A673 (cell line): ENCODE data around the gene PUDP. TPM values are rescaled to one million over a fixed set of nuclear protein-coding genes. Genes with fewer than 3 reads are reported as not detected.
"Not testable (repeated sequence)": the region's sequence is repeated elsewhere in the genome, so short reads cannot be mapped to it uniquely, and the experiment has no call there.

ENCODE experiments used
- BruUV-seq: library from RNA; stranded (reverse); fragments of 400-500 nt; replicated peaks from 2 replicates; lab custom pipeline; 2021; lab: Mats Ljungman, UMichigan
- CTCF ChIA-PET: fragments of 300-600 bp; sonication (Branson Sonifier 250); formaldehyde crosslinking; loops from one replicate; lab custom pipeline; 2022; ENCODE audit warnings: antibody characterized with exemption; lab: Charles Lee
- POLR2A ChIA-PET: fragments of 300-600 bp; sonication (Branson Sonifier 250); formaldehyde crosslinking; loops from one replicate; lab custom pipeline; 2022; ENCODE audit warnings: antibody characterized with exemption; ENCODE audit not compliant: low non-redundant PET; lab: Charles Lee
- DNase-seq: peaks from one replicate; pipeline ENCODE4 v3.0.0-alpha.2; 2015; ENCODE audit warnings: low spot score
- H3K27ac ChIP-seq: fragments of 200-600 bp; sonication (generic); 2 replicates; pipeline ENCODE4 v1.5.1; 2016; ENCODE audit warnings: mixed run types, low read depth, mild to moderate bottlenecking, mixed read lengths, antibody characterized with exemption, low read length; ENCODE audit not compliant: poor library complexity, severe bottlenecking
- H3K27me3 ChIP-seq: fragments of 200-600 bp; sonication (generic); replicated peaks from 2 replicates; pipeline ENCODE4 v1.6.1; 2017; ENCODE audit warnings: mixed run types, low read depth, mild to moderate bottlenecking, mixed read lengths, antibody characterized with exemption, low read length; ENCODE audit not compliant: insufficient read depth, poor library complexity
- H3K36me3 ChIP-seq: fragments of 200-600 bp; sonication (generic); 2 replicates; pipeline ENCODE4 v1.6.1; 2016; ENCODE audit warnings: mixed run types, mild to moderate bottlenecking, mixed read lengths, antibody characterized with exemption, low read length; ENCODE audit not compliant: insufficient read depth, poor library complexity, severe bottlenecking
- H3K4me1 ChIP-seq: fragments of 200-600 bp; sonication (generic); 2 replicates; pipeline ENCODE4 v1.6.1; 2017; ENCODE audit warnings: mixed run types, mild to moderate bottlenecking, mixed read lengths, antibody characterized with exemption, low read length; ENCODE audit not compliant: insufficient read depth, poor library complexity, severe bottlenecking
- H3K4me3 ChIP-seq: fragments of 200-600 bp; sonication (generic); 2 replicates; pipeline ENCODE4 v1.5.1; 2016; ENCODE audit warnings: low read depth, mixed run types, mild to moderate bottlenecking, mixed read lengths, low read length; ENCODE audit not compliant: poor library complexity, severe bottlenecking
- H3K9me3 ChIP-seq: fragments of 200-600 bp; sonication (generic); 2 replicates; pipeline ENCODE4 v1.6.1; 2016; ENCODE audit warnings: mixed run types, low read depth, mild to moderate bottlenecking, mixed read lengths, antibody characterized with exemption, low read length; ENCODE audit not compliant: poor library complexity, severe bottlenecking
- CTCF ChIP-seq: fragments of 300-800, 200-600 bp; sonication (generic); conservative IDR thresholded peaks from 2 replicates; pipeline ENCODE4 v1.5.1; 2017; ENCODE audit warnings: low read depth, mild to moderate bottlenecking, antibody characterized with exemption, low read length, moderate library complexity, mixed read lengths
- EZH2 ChIP-seq: fragments of 200-600 bp; sonication (generic); IDR thresholded peaks from 2 replicates; pipeline ENCODE4 v1.6.1; 2017; ENCODE audit warnings: borderline replicate concordance, low read depth, mild to moderate bottlenecking, mixed read lengths, antibody characterized with exemption, low read length; ENCODE audit not compliant: poor library complexity, severe bottlenecking
- intact Hi-C: fragments of 100-400 bp; cut with micrococcal nuclease; formaldehyde crosslinking; loops from one replicate; pipeline ENCODE4 v1.10.0; 2022; ENCODE audit not compliant: unreplicated experiment
- total RNA-seq: library from RNA; stranded (reverse); gene quantifications from 2 replicates; pipeline ENCODE4 v1.2.3, GENCODE V29; 2021

The PUDP gene
- total RNA-seq, 1 experiment from 2014 or later = 17.6 TPM

DNA sequence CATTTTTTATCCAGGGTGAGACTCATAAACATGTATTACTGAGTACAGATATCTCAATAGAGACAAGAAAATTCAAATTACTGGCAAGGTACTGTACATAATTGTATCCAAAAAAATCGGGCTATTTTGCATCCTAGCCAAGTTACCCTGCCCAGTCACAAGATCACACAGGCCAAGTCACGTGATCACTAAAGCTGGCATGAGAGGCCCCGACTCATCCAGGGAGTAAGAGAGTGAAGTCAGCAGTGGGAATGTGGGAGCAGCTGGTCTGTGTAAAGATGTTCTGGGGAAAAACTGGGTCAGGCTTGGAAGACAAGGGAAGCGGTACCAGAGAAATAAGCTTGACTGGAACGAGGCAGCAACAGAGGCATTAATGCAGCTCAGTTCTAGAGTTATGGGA lies 119.7 kb downstream of the PUDP start:
- Histone ChIP-seq H3K36me3 (no peaks in the 10 kb centered on the region), H3K9me3 (no peaks in the 10 kb centered on the region), H3K4me1 (no peaks in the 10 kb centered on the region), H3K27me3 (no peaks in the 10 kb centered on the region), H3K27ac (no peak overlapping the region), H3K4me3 (no peak overlapping the region)
- TF ChIP-seq EZH2 = no peak
- no peak for TF ChIP-seq CTCF
- BruUV-seq = no TSS peak
- no peak for DNase-seq
- ChIA-PET POLR2A (no interaction called here), CTCF (no interaction called here)
- intact Hi-C loops = no loop called here

DNA sequence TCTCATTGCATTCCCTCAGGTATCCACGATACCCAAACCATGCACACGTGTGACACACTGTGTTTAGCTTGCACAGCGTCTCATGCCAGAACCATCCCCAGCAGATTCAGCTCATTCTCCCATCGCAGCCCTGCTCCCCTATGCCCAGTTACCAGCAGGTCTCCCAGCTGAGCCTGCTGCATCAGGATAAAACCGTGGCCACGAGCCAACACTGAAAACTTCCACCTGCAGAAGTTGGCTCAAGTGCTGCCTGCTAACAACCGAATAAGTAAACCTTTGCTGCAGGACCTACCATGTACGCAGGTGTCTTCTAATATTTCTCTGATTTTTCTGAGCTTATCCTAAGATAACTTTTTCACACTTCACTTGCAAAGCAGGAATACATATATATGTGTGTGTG lies 120.9 kb downstream of the PUDP start:
- H3K9me3 ChIP-seq = no peaks in the 10 kb centered on the region
- H3K36me3 ChIP-seq = no peaks in the 10 kb centered on the region
- H3K27me3 ChIP-seq = no peaks in the 10 kb centered on the region
- CTCF ChIA-PET = no interaction called here
- BruUV-seq = no TSS peak
- H3K4me3 ChIP-seq = no peak overlapping the region
- DNase-seq = no peak
- TF ChIP-seq CTCF (no peak), EZH2 (no peak)
- H3K4me1 ChIP-seq = no peaks in the 10 kb centered on the region
- H3K27ac ChIP-seq = no peak overlapping the region
- intact Hi-C loops = no loop called here
- POLR2A ChIA-PET = no interaction called here

DNA sequence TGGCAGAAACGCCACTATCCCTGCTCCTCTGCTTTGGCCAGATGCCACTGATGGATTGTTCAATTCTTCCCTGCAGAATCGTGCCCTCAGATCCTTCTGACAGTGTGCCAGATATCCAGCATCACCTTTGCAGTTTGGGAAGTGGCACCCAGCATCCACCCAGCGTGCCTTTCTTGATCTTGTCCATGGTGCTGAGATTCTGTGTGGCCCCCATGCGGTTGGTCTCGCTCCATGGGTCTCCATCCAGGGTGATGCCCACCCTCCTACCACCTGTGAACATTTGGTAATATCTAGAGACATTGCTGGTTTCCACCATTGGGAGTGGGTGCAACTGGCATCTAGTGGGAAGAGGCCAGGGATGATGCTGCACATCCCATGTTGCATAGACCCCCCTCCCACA lies 121.6 kb downstream of the PUDP start:
- H3K4me1 ChIP-seq, H3K9me3 ChIP-seq, H3K27ac ChIP-seq, H3K4me3 ChIP-seq, DNase-seq, H3K27me3 ChIP-seq, H3K36me3 ChIP-seq, BruUV-seq, POLR2A ChIA-PET, intact Hi-C loops, CTCF ChIA-PET: not testable (repeated sequence)

GRCh38 chrX:7025471-7025870 lies 122.5 kb downstream of the PUDP start:
- ChIA-PET POLR2A (no interaction called here), CTCF (no interaction called here)
- TF ChIP-seq EZH2 (no peak), CTCF (no peak)
- no peaks in the 10 kb centered on the region for H3K9me3 ChIP-seq
- no TSS peak for BruUV-seq
- H3K4me1 ChIP-seq = no peaks in the 10 kb centered on the region
- H3K27me3 ChIP-seq = no peaks in the 10 kb centered on the region
- no peak overlapping the region for H3K27ac ChIP-seq
- DNase-seq = no peak
- intact Hi-C loops = no loop called here
- no peak overlapping the region for H3K4me3 ChIP-seq
- H3K36me3 ChIP-seq = no peaks in the 10 kb centered on the region
